Activated CD4-positive, alpha-beta T cell treated with anti-CD3 and anti-CD28 coated beads for 36 hours (primary cell): ENCODE data around the gene EXTL1. TPM values are rescaled to one million over a fixed set of nuclear protein-coding genes. Genes with fewer than 3 reads are reported as not detected.
A peak's percentile ranks its signal among the peaks of the same experiment; 100 is the strongest.

Experiments used
- ATAC-seq: fragments of 200-7000 bp; cut with Tn5 transposase; one replicate; pipeline ENCODE4 v1.10.0; 2021; ENCODE audit warnings: mild to moderate bottlenecking, moderate library complexity
- CTCF ChIA-PET: fragments of 350-600 bp; sonication (Branson Sonifier 250); formaldehyde crosslinking; loops from one replicate; lab custom pipeline; 2021; ENCODE audit warnings: antibody characterized with exemption; lab: Charles Lee
- POLR2A ChIA-PET: fragments of 350-600 bp; sonication (Branson Sonifier 250); formaldehyde crosslinking; loops from one replicate; lab custom pipeline; 2021; ENCODE audit warnings: antibody characterized with exemption, inconsistent platforms; lab: Charles Lee
- DNase-seq: peaks from one replicate; pipeline ENCODE4 v3.0.0-alpha.2; 2020
- H3K27ac Mint-ChIP-seq: one replicate; pipeline ENCODE4 v1.8.0; 2021; ENCODE audit warnings: mixed read lengths
- H3K27me3 Mint-ChIP-seq: one replicate; pipeline ENCODE4 v1.8.0; 2021; ENCODE audit warnings: mixed read lengths
- H3K36me3 Mint-ChIP-seq: one replicate; pipeline ENCODE4 v1.8.0; 2021; ENCODE audit warnings: low read depth, mixed read lengths
- H3K4me1 Mint-ChIP-seq: one replicate; pipeline ENCODE4 v1.8.0; 2021; ENCODE audit warnings: mixed read lengths
- H3K4me3 Mint-ChIP-seq: one replicate; pipeline ENCODE4 v1.8.0; 2021; ENCODE audit warnings: mild to moderate bottlenecking, moderate library complexity, mixed read lengths
- H3K9me3 Mint-ChIP-seq: one replicate; pipeline ENCODE4 v1.8.0; 2021; ENCODE audit warnings: low read depth, mixed read lengths
- intact Hi-C, 2 experiments: fragments of 100-400 bp; cut with DNase I in 1 of 2; cut with micrococcal nuclease in 1 of 2; formaldehyde crosslinking; loops; one replicate each; pipeline versions ENCODE4 v1.14.2 to v1.15.1; 2022 to 2024; cut with DNase I, micrococcal nuclease
- total RNA-seq, 2 experiments: library from RNA; stranded (reverse); gene quantifications; one replicate each; pipeline ENCODE4 v1.2.3, GENCODE V29; 2021

Gene EXTL1
- total RNA-seq, 2 experiments from 2014 or later: not detected

DNA sequence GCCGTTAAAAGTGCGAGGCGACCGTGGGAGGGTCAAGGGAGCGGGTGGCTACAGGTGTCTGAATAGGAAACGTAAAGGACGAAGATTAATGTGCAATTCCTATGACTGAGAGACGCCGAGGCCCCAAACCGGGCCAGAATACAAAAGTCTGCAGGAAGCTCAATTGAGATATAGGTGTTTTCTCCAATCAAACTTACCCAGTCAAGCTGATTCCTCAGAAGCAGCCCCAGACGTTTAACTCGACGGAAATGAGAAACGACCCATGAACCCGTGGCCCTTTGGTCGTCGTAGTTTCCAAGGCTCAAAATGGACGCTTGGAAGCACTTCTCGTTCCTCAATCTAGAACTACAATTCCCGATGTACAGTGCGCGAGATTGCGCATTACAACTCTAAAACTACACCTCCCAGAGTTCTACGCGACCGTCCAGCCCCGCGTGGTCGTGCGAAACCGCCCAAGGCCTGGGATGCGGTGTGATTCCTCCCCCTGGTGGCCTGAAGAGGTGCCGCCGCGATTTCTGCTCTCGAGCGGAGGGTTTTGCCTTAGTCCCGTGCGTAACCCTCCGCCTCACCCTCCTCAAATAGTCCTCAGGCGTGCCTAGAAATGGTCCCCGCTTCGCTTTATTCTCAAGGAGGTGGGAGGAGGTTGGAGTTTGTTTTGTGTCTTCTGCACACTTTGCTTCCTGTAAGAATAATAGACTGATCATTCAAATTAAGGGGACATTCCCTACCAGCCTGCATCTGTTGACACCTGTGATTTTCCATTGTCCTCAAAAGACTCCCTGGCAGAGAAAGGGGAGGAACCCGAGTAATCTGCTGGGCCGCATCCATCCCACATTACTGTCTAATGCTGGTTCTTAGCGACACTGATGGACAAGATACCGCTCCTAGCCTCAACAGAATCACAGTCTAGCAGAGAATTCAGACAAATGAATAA is 23.5 kb upstream of the EXTL1 start, which contains the start of gene PAFAH2:
TSS of gene PAFAH2 (minus strand) at position 236 of the 934 bp plus-strand sequence. CDS start 7,247 bp downstream, outside the sequence.
- Mint-ChIP-seq H3K4me1 (peaks cover 28% of the 10 kb centered on the region), H3K36me3 (no peaks in the 10 kb centered on the region), H3K27me3 (no peaks in the 10 kb centered on the region), H3K27ac (peak within 1 kb of the TSS; percentile 98), H3K4me3 (peak within 1 kb of the TSS; percentile 98), H3K9me3 (no peaks in the 10 kb centered on the region)
- ATAC-seq: peak; percentile 98
- peak; percentile 99 for DNase-seq
- POLR2A ChIA-PET: interaction anchor here (0.5 to 1.8 kb wide), 7 partner anchors 93 to 753 kb away, joined by 3 to 27 read pairs (median 3); partner anchors contain the start of gene PAQR7
- intact Hi-C loops: loop anchor here (1.0 to 10.0 kb wide), 18 partner anchors 27 to 1251 kb away; partner anchors contain the start of genes AUNIP (in 1 of the 2), CEP85 (in 1 of the 2), CLIC4 (in 1 of the 2) and HMGN2 (in 1 of the 2)
- CTCF ChIA-PET: interaction anchor here (0.6 to 11.0 kb wide), 39 partner anchors 11 to 1538 kb away, joined by 3 to 257 read pairs (median 4); partner anchors contain the start of genes MTFR1L, PAQR7 and STMN1

DNA sequence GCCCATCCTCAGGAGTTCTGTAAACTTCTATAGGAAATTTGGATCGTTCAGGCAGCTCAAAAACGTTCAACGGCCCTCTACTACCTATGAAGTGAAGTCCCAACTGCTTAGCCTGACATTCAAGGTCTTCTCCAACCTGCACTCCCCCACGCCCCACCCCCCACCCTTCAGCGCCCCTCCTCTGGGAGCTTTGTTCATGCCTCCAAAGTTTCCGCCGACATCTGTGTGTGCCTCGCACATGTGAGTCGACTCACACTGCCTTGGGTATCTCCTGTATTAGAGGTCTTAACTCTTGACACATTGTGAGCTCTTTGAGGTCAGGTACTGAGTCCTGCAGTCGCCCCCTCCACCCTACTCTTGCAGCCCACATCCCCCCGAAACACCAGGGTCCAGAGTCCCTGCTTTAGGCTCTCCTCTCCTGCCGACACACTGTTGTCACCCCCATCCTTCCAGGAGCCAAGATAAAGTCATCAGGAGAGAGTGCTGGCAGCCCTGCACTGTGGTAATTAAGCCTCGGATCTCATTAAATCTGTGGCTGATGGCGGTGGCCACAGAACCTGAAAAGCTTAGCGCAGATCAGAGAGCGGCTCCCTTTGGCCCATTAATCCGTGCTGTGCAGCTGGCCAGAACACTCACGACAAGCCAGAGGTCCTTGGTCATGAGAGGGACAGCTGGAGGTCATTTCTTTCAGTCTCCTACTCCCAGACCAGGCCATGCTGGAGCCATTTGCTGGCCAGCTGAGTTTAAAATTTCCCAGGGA is 22.4 kb upstream of the EXTL1 start:
- CTCF ChIA-PET: interaction anchor here (0.9 to 11.0 kb wide), 9 partner anchors 8 to 179 kb away, joined by 3 to 257 read pairs (median 3); partner anchors contain the start of genes MTFR1L and STMN1
- Mint-ChIP-seq H3K27ac (peak overlapping the region; percentile 98), H3K36me3 (no peaks in the 10 kb centered on the region), H3K4me3 (no peak overlapping the region), H3K4me1 (peaks cover 22% of the 10 kb centered on the region), H3K27me3 (no peaks in the 10 kb centered on the region), H3K9me3 (no peaks in the 10 kb centered on the region)
- no peak for DNase-seq
- POLR2A ChIA-PET: interaction anchor here (0.6 to 0.7 kb wide), 3 partner anchors 8 to 104 kb away, joined by 3 to 4 read pairs (median 3); no protein-coding TSS in a partner anchor
- no peak for ATAC-seq
- intact Hi-C loops: loop anchor here (2.0 to 10.0 kb wide), 5 partner anchors 180 to 1252 kb away; partner anchors contain the start of genes CLIC4 (in 1 of the 2), HMGN2 (in 1 of the 2), MTFR1L (in 1 of the 2) and RSRP1 (in 1 of the 2)

DNA sequence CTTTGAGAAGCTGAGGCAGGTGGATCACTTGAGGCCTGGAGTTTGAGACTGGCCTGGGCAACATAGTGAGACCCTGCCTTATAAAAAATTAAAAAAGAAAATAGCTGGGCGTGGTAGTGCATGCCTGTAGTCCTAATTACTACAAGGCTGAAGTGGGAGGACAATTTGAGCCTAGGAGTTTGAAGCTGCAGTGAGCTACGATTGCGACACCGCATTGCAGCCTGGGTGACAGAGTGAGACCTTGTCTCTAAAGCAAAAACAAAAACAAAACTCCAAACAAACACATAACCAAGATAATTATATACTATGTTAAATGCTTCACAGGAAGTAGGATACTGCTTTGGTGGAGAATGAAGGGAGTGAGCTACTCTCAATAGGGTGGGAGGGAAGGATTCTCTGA is 18.3 kb upstream of the EXTL1 start:
- Mint-ChIP-seq H3K36me3 (no peaks in the 10 kb centered on the region), H3K27me3 (no peaks in the 10 kb centered on the region), H3K4me3 (no peak overlapping the region), H3K4me1 (peaks cover 6% of the 10 kb centered on the region), H3K27ac (no peak overlapping the region), H3K9me3 (no peaks in the 10 kb centered on the region)
- no peak for DNase-seq
- no peak for ATAC-seq
- CTCF ChIA-PET: interaction anchor here (0.6 to 11.0 kb wide), 6 partner anchors 33 to 1084 kb away, joined by 3 to 257 read pairs (median 4); partner anchors contain the start of gene STMN1
- intact Hi-C loops: no loop called here
- POLR2A ChIA-PET: interaction anchor here (1.6 kb wide), 1 partner anchor 98 kb away, joined by 3 read pairs; no protein-coding TSS in a partner anchor

- H3K9me3 Mint-ChIP-seq: no peaks in the 10 kb centered on the region
- intact Hi-C loops: no loop called here
- no peaks in the 10 kb centered on the region for H3K36me3 Mint-ChIP-seq
- CTCF ChIA-PET: interaction anchor here (0.6 to 11.0 kb wide), 4 partner anchors 102 to 1084 kb away, joined by 3 to 257 read pairs (median 4); partner anchors contain the start of gene STMN1
- DNase-seq (no peak), ATAC-seq (no peak)
- POLR2A ChIA-PET: interaction anchor here (1.6 kb wide), 1 partner anchor 99 kb away, joined by 3 read pairs; no protein-coding TSS in a partner anchor
- no peak overlapping the region for H3K4me3 Mint-ChIP-seq
- H3K4me1 Mint-ChIP-seq: peaks cover 1% of the 10 kb centered on the region
- no peak overlapping the region for H3K27ac Mint-ChIP-seq
- H3K27me3 Mint-ChIP-seq: no peaks in the 10 kb centered on the region
These were observed 17.8 kb upstream of the EXTL1 start for GRCh38 chr1:26003756-26004155.

GRCh38 chr1:26005434-26006105 is 16.0 kb upstream of the EXTL1 start:
- Mint-ChIP-seq H3K27ac (no peak overlapping the region), H3K27me3 (no peaks in the 10 kb centered on the region), H3K4me1 (no peaks in the 10 kb centered on the region), H3K9me3 (no peaks in the 10 kb centered on the region), H3K4me3 (no peak overlapping the region), H3K36me3 (no peaks in the 10 kb centered on the region)
- intact Hi-C loops: no loop called here
- ChIA-PET POLR2A (no interaction called here), CTCF (interaction anchor here (0.6 to 1.3 kb wide), 6 partner anchors 9 to 525 kb away, joined by 3 read pairs; no protein-coding TSS in a partner anchor)
- no peak for ATAC-seq
- DNase-seq: no peak

DNA sequence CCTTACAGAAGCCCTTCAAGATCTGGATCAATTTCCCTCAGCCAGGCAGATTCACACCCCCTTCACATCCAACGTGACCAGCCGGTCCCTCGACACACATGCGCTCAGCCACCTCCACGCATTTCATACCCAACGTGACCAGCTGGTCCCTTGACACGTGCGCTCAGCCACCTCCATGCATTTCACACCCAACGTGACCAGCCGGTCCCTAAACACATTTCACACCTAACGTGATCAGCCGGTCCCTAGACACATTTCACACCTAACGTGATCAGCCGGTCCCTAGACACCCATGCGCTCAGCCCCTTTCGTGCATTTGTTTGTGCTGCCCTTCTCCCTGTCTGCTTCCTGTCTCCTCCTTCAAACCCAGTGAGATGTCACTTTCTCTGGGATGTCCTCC is 14.9 kb upstream of the EXTL1 start:
- intact Hi-C loops: no loop called here
- H3K4me3 Mint-ChIP-seq: no peak overlapping the region
- no peaks in the 10 kb centered on the region for H3K4me1 Mint-ChIP-seq
- CTCF ChIA-PET: no interaction called here
- DNase-seq (no peak), ATAC-seq (no peak)
- no peaks in the 10 kb centered on the region for H3K36me3 Mint-ChIP-seq
- no peaks in the 10 kb centered on the region for H3K27me3 Mint-ChIP-seq
- no peak overlapping the region for H3K27ac Mint-ChIP-seq
- H3K9me3 Mint-ChIP-seq: no peaks in the 10 kb centered on the region
- POLR2A ChIA-PET: no interaction called here

DNA sequence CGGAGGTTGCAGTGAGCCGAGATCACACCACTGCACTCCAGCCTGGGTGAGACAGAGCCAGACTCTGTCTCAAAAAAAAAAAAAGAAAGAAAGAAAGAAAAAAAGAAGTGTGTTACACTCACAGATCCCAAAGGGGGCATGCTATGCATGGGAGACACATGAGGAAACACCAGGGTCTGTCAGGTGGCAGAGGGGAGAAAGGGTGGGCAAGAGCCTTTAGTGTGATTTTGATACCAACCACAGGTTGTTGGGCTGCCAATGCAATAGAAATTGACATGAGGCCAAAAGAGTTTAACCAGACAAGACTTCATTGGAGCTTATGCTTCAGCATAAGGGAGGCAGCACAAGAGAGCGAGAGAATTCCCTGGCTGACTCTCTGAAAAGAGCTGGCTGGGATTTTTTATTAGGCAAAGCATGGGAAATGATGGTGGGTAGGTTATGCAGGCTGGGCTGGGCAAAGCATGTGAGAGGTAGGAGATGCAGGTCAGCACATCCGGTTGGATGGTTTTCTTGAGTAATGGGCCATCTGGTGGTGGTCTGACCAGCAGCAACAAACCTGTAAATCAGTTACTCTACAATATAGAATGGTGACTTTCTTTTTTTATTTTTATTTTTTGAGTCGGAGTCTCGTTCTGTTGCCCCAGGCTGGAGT is 11.7 kb upstream of the EXTL1 start:
- no peaks in the 10 kb centered on the region for H3K4me1 Mint-ChIP-seq
- no peaks in the 10 kb centered on the region for H3K36me3 Mint-ChIP-seq
- ATAC-seq (no peak), DNase-seq (peak; percentile 27)
- intact Hi-C loops: no loop called here
- no peaks in the 10 kb centered on the region for H3K27me3 Mint-ChIP-seq
- H3K27ac Mint-ChIP-seq: no peak overlapping the region
- no peaks in the 10 kb centered on the region for H3K9me3 Mint-ChIP-seq
- ChIA-PET CTCF (interaction anchor here (1.4 to 1.7 kb wide), 2 partner anchors 27 to 114 kb away, joined by 4 to 5 read pairs; no protein-coding TSS in a partner anchor), POLR2A (interaction anchor here (0.5 to 0.6 kb wide), 2 partner anchors 141 to 354 kb away, joined by 3 to 8 read pairs; no protein-coding TSS in a partner anchor)
- no peak overlapping the region for H3K4me3 Mint-ChIP-seq

- Mint-ChIP-seq H3K27ac (no peak overlapping the region), H3K9me3 (no peaks in the 10 kb centered on the region), H3K27me3 (no peaks in the 10 kb centered on the region), H3K4me3 (no peak overlapping the region), H3K36me3 (no peaks in the 10 kb centered on the region), H3K4me1 (no peaks in the 10 kb centered on the region)
- ATAC-seq (no peak), DNase-seq (no peak)
- POLR2A ChIA-PET: interaction anchor here (0.5 to 0.6 kb wide), 2 partner anchors 142 to 353 kb away, joined by 3 to 8 read pairs; no protein-coding TSS in a partner anchor
- intact Hi-C loops: no loop called here
- CTCF ChIA-PET: interaction anchor here (0.7 to 1.7 kb wide), 4 partner anchors 11 to 223 kb away, joined by 3 to 5 read pairs (median 4); partner anchors contain the start of gene CEP85
These were observed 10.8 kb upstream of the EXTL1 start for GRCh38 chr1:26010825-26011224.

DNA sequence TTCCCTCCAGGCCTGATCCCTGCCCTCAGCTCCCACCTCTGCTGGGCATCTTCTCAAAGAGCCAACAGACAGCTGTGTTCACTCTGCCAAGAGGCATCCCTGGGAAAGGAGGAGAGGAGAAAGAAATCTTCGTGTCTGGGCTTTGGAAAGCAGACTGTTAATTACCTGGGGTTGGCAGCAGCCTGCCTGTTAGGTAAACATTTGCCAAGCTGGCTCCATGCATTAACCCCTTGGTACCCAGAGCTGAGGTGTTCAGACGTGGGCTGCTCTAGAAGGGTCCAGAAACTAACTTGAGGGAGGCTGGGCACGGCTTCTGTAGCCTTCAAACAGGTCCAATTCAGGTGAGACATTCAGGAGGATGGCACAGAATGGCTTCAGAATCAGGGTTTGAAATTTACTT is 8.7 kb upstream of the EXTL1 start:
- no peak for DNase-seq
- Mint-ChIP-seq H3K27ac (no peak overlapping the region), H3K4me3 (no peak overlapping the region), H3K4me1 (peaks cover 3% of the 10 kb centered on the region), H3K9me3 (no peaks in the 10 kb centered on the region), H3K27me3 (no peaks in the 10 kb centered on the region), H3K36me3 (no peaks in the 10 kb centered on the region)
- POLR2A ChIA-PET: interaction anchor here (0.6 kb wide), 1 partner anchor 13 kb away, joined by 3 read pairs; no protein-coding TSS in a partner anchor
- intact Hi-C loops: no loop called here
- no peak for ATAC-seq
- CTCF ChIA-PET: no interaction called here
